C1 segment of cervical spinal cord (tissue), 14 donors: Measurements from ENCODE around the gene ZFHX3.
A peak's percentile ranks its signal among the peaks of the same experiment; 100 is the strongest.

Experiments
- DNase-seq, 14 donors: peaks; one replicate each; lab custom pipeline; 2025; lab: John Stamatoyannopoulos, UW

ZFHX3 gene

DNA sequence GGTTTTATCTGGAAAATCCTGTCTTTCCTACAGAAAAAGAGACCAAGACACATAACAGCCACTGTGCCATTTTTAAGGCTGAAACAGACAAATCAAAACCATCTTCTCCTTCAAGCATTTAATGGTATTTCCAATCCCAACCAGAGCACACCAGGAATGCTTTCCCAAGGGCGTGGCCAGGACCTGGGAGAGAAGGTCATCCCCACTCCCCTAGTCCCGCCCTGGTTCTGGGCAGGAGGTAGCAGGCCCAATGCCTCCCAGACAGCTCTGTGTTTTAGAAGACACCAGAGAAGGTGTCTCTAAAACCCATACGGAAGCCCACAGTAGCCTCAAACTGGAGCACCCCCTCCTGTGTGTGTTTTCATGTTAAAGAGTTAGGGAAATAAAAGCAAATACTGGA, 214.4 kb downstream of the ZFHX3 start:
- DNase-seq: no peak

DNA sequence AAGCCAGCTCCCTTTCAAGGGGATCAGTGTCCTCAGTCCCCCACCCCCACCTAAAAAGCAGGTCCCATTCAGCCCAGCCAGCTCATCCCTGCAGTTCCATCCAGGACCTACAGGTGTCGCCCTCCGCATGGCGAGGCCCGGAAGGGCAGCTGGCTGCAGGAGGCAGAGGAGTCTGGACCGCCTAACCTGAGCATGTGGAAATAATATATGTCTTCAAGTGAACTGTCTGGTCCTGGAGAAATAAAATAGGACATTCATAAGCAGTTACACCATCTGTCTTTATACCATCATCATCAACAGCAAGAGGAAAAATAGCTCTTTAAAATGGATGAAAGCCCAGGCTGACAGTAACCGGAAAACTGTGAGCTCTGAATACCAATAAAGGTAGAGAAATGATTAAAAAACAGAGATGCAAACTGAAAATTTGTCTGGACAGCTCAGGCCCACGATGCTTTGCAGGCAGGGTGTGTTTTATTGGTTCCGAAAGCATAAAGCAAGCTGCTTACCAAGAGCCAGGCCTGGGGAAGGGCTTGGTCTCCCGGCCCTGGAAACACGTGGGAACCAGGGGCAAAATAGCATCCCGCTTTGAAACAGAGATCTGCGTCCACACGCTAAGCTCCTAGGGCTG, 215.2 kb downstream of the ZFHX3 start:
- peak in 12 of 14 donors; percentile 24 to 81 (median 59) for DNase-seq

DNA sequence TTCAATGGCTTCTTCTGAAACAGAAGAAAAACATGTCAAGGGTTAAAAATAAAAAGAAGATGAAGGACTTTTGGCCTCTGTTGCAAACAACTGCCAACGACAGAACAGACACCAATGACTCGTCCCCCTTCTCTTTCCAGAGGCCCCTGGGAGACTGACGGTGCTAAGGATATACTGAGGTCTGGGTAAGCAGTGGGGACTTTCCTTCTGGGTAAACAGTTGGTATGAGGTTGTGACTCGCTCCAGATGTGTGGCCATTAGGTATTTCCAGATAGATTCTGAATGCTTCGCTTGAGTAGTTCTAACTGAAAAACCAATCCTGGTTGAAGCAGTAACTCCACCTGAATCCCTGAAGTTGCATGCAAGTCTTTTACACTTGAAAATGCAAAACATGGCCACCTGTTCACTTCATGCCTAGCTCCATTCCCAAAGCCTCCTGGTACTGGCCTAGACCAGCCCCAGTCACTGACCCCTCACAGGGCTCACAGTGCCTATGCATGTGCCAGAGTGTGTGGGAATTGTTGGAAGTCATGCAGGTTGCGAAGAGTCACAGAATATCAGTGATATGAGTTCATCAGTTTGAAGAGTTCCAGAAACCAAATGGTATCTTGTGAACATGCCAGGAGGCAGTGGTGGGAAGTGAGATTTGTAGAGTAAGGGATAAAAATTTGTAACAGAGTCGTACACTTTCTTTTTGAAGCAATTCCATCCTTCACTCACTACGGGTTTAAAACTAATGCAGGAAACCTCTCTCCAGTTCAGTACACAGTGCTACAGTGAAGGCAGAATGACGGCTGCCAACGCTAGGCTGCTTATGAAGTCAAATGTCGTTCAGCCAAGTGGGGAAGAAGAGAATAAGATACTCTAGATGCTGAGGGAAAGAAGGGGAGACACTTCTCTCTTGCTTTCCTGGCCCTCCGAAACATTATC, 217.8 kb downstream of the ZFHX3 start:
- DNase-seq: no peak

DNA sequence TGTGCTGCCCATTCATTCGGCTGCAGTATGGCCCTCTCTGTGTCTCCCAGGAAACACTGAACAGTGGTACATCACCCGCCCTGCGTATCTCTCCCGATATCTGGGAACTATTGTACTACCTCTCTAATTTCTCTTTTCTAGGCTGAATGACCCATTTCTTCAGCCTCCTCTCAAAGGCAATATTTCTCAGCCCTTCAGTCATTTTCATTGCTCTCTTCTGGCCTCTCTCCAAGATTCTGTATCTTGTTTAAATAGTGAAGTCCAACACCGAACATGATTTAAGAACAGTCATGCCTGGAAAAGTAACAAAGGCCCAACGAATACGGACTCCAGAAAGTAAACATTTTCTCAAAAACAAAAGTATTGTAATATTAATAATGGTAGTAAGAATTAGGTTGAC, 220.1 kb downstream of the ZFHX3 start:
- DNase-seq: no peak

DNA sequence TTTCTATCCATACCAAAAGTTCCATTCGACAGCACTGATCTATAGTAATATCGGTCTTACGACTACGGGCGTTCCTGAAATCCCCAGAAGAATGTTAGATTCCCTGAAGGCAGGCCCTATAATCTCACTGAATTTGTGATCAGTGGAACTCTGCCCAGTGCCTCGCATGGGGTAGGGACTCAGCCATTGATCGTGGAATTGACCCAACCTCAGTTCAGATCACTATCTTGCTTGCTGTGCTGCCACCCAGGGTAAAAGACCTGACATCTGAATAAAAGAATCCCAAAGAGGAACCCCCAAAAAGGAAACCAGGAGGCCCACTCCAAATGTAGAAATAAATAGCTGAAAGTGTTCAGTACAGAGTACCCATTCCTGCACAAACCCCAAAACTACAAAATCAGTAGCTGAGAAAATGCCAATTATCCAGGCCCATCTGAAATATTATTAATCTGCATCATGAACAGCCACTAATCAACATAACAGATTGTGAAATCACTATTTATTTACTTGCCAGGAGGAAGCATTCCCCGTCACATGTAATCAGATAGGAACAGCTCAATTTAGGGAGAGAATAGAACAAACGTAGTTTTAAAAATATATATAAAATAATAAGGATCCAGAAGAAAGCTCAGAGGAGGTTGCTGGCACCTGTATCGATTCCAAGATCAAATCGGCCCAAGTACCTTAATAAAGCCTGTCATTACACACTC, 221.9 kb downstream of the ZFHX3 start:
- DNase-seq: no peak

DNA sequence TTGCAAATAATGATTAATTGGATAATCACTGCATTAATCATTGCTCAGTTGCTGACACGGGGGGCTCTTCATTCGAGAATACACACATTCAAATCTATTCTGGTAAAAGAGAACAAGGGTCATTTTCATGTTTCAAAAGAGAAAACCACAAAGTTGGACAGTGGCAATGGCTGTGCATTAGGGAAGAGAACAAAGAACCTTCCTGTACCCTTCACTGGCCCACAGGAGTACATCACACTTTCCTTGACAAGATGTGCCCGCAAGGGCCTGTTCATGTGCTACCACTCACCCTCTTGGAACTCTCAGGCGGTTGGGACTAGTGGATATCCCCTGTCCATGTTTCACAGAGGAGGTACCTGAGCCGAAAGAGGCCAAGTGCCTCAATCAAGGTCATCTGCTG, 223.2 kb downstream of the ZFHX3 start:
- DNase-seq: no peak

DNA sequence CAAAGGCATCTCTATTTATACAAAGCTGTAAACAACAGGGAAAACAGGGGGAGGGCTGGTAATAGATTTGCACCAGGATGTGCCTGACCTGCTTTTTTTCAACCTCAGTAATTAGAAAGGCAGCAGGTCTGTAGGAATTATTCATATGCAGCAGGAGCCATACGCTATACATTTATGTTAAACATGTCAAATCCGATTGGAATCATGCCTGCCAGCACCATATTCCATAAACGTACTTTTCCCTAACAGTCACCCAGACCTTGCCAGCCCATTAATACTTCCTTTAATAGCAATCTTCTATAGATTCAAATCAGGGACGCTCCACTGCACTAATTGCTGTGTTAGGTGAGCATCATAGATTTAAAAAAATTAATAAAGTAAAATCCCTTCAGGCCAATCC, 223.9 kb downstream of the ZFHX3 start:
- DNase-seq: no peak

DNA sequence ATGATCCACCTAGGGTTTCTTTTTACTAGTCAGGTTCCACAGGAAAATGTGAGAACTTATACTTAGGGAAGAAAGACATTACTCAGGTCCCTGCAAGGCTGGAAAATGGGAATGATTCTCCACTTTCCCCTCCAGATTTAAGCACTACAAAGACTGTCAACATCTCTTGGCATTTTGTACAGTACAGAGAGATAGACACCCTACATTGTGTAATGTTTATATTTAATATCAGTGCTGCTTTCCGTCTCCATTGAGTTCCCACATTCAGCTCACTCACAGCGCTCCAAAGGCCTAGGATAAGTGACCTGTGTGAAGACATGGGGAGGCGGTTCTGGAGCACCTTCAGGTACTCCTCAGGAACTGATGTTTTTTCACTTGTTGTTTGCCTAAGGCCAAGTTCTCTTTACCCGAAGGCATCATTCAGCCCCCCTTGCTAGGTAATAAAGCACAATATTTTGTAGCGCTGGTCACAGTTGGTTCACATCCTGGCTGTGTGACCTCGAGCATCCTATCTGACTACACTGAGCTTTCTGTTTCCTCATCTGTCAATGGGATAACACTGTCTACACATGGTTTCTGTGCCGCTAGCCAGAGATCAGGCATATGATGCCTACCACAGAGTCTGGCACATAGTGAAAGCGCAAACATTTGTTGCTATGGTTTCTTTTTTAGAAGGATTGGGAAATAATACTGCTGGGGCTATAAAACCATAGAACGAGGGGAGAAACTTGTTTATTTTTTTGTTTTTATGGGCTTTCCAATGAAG, 226.6 kb downstream of the ZFHX3 start:
- DNase-seq: no peak

DNA sequence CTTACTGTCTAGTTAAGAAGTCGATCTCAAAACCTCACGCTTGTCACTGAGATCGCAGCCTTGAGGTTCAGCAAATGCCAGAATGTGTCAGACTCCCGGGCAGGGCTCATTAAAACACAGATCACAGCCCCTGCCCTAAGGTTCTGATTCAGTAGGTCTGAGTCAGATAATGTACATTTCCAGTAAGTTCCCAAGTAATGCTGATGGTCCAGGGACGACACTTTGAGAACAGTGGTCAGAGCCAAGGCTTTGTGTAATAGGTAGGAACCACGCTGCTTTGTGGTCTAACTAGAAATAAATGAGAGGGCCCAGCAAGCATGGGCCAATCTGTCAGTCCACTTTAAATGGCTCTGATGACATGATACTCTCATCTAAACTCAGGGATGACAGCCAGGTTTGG, 228.6 kb downstream of the ZFHX3 start:
- DNase-seq: no peak

DNA sequence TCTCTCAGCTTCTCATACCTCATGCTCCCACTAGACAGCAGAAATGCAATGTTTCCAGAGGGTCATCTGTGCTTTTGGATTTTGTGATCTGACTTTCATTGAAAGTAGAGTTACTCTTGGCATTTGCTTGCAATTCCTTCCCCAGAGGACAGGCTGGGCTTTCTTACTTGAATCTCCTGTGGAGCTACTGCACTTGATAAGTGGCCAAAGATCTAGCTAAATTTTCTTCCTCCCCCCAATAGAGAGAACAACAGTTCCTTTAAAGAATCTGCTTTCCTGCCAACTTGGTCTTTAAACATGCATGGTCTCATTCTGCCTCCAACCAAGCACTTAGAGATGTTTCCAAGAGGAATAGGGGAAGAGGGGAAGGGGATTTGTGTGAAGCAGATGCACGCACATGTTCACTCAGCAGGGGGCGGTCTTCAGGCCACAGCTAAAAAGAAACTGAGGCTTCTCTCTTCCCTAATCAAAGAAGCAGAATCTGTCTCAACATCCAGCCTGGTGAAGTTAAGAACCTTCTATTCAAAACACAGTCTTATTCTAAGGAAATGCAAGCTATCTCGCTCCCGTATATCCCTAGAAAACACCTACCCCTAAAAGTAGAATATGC, 229.6 kb downstream of the ZFHX3 start:
- DNase-seq: no peak

DNA sequence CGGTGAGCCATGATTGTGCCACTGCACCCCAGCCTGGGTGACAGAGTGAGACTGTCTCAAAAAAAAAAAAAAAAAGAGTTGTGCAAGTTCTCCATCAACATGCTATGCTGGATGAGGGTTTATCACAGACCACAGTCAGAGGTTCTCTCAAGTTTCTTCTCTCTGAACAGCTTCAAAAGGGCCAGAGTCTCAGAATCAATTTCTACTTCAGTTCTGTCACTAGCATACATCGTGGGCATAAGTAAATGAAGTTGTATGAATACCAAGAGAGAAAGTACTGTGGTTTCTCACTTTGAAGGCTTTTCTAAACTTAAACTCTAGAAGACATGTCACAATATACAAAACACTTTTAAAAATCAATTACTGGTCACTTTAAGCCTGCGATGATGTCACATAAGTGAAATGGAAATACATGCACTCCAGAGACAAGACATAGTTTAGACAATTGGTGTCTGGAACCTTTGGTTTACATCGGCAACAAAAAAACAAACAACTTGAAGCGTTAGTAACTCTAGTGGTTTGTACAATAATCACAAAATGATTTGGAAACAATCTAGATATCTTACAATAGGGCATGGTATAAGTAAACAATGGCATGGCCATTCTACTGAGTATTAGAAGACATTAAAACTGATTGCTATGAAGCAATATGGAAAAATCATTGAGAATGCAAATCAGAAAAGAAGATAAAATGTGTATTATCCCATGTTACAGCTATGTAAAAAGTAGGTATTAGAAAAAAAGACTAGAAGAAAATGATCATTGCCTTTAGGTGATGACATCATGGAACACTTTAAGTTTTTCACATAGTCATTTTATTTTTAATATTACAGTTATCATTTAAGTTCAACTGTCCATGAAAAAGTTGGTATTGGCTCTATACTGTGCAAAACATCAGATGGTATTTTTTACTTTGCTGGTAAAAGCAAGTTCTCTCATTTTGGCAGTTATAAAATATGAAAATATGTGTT, 232.3 kb downstream of the ZFHX3 start:
- DNase-seq: no peak

DNA sequence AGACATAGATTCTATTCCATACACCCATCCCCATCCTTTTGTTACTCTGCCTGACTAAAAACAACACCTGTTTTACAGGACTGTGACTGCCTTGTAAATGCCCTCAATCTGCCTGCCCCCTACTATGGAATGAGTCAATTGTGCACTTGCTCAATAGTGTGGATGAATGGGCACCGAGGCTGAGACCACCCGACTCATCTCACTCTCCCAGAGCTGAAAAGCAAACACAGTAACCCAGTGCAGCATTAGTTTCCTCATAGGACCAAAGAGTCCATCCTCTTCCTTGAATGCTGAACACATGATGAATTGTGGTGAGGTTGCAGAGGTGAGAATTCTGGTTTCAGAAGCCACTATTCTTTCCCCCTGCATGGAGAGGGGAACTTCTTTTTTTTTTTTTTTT, 233.7 kb downstream of the ZFHX3 start:
- DNase-seq: no peak

DNA sequence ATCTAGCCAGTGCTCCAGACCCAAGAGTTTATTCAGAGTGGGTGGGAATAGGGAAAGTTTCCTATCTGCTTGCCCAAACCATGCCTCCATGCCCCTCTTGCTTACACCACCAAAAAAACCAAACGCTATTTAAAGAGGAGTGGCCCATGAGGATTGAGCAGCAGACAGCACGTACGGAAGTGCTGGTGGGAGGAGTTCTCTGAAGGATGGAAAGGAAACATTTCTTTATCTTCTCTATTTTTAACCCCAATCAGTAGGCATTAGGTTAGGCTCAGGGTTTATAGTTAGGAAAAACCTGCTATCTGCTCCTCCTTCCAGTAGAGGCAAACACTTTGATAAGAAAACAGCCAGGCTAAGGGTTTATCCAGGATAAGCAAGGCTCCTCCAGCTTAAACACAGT, 235.3 kb downstream of the ZFHX3 start:
- DNase-seq: no peak

DNA sequence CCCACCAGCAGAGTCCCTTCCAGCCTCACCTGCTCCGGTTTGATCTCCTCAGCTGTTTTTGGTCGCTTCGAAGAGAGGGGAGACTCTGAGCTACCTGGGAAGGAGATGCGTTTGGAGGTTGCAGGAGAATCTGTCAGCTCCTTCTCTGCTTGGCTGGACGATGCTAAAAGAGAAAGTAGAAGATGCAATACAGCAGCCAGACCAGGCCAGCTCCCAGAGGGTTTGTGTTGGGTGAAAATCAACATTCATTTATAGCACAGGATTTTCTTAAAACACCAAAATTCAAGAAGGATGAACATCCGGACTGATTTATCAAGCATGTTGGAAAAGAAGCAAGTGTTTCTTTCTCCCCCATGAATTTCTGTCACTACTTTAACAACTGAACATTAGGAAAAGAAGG, 236.1 kb downstream of the ZFHX3 start:
- no peak for DNase-seq

DNA sequence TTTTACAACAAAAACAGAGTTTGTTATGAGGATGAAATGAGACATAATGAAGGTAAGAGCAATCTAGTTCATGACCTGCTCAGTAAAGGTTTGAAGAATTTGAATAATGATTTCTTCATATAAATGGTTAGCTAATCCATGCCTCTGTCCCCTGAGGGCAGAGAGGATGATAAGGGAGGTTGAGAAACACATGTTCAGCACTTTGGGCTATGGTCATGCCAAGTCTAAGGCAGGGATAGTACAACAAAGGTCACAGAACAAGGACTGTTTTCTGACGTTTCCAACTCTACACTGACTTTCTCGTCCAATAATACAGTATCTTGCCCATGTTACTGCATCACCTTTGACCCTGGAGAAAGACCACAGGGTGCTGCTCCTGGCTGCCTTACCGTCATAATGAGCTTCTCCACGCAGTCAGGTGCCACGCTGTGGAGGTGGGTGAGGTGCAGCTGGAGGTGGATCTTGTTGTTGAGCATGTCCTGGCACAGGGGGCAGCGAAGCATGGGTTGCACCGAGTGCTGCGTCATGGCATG, 236.7 kb downstream of the ZFHX3 start:
- no peak for DNase-seq

DNA sequence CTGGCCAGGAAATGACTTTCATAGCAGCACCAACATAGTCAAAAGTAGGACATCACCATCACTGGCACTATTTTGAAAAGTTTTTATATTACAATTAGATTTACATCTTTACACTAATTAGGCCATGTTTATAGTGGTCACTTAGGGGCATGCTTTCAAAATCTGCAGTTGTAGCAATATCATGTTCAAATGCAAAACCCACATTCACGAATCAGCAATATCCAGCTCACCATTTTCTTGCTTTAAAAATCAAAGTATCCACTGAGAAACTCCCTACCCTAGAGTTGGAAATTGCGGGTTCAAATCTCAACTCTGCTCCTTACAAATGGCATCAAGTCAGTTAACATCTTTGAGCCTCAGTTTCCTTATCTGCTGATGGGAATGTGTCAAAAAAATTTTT, 237.4 kb downstream of the ZFHX3 start:
- no peak for DNase-seq

DNA sequence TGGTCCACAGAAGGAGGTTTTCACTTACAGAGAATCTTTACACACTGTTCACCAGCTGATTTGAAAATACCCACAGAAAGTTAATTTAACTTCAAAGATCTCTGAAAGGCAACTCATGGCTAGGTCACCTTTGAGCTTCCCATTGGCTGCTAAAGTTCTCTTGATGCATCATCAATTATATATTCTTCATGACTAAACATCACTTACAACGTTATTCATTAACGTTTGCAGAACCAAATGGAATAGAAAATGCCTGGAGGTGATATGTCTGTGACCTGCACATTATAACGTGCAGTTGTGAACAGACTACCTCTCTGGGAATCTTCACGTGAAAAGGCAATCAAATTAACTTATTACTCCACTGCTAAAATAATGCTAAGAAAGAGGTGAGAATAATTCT, 238.5 kb downstream of the ZFHX3 start:
- DNase-seq: no peak

DNA sequence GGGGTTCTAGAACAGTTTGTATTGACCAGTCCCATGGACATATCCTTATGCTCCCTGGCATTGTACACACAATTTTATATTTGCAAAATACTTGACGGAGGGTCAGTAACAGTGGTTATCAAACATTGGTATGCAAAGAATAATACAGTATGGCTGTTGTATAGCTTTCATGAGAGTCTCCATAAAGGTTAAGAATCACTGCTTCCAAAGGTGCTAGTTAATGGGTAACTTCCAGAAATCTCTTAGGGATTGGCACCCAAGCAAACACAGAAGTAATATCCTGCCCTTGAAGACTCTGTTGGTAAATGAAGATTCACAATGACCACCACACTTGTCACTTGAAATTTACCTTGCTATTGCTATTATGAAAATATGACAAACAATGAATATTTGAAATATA, 239.2 kb downstream of the ZFHX3 start:
- DNase-seq: no peak

DNA sequence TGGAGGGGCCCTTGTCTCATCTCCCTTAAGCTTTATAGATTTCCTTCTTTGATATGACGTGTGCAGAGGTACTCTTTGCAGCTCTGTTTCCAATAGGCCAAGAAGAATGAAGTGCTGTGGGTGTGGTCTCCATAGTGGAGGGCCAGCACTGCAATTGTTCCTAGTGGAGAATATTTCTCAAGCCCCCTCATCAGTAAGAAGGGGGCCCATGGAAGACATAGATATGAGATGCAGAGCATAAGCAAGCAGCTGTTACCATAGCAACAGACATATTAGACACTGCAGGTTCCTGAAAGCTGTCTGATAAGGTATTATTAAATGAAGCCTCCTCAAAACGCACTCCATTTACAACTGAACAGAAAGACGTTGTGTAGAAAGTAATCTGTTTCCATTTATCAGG, 240.7 kb downstream of the ZFHX3 start:
- no peak for DNase-seq

DNA sequence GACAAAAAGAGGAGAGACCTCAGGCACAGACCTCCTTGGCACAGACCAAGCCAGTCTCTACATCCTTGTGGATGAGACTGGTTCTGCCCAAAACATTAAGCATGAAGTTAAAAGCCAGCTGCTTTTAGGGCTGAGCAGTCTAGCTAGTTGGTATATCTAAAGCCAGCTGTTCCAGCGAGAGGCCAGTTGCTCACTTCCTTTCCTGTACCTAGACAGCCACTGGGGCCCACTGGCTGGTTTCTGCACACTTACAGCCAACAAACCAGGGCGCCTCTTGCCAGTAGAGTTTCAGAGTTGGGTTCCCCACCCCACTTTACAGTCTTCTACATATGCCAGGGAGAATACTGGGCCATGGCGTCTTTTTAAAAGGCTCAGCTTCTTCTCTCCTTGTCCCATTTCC, 242.4 kb downstream of the ZFHX3 start:
- no peak for DNase-seq
